HepG2 (cell line): ENCODE measurements around the gene NEGR1. TPM values are rescaled to one million over a fixed set of nuclear protein-coding genes. Genes with fewer than 3 reads are reported as not detected.

Experiments used
- ATAC-seq: fragments of 200-7000 bp; cut with Tn5 transposase; 3 replicates; pipeline ENCODE4 v1.9.1; 2020; ENCODE audit warnings: mild to moderate bottlenecking, moderate library complexity
- BruUV-seq: library from RNA; stranded (reverse); fragments of 400-500 nt; replicated peaks from 2 replicates; lab custom pipeline; 2021; lab: Mats Ljungman, UMichigan
- CTCF ChIA-PET: fragments of 300-600 bp; formaldehyde crosslinking; extraction: SDS; loops from one replicate; lab custom pipeline; 2021; ENCODE audit warnings: low total read pairs, inconsistent platforms, low intra/inter-chr PET ratio; lab: Yijun Ruan, JAX
- POLR2A ChIA-PET: fragments of 350-600 bp; sonication (Branson Sonifier 250); formaldehyde crosslinking; loops from one replicate; lab custom pipeline; 2020; ENCODE audit warnings: antibody characterized with exemption, inconsistent platforms; lab: Yijun Ruan, JAX
- DNase-seq: peaks from one replicate; pipeline ENCODE4 v3.0.0-alpha.2; 2015; ENCODE audit warnings: low spot score
- FAIRE-seq: peaks from 3 replicates; lab custom pipeline; 2011; peaks lifted over from hg19 to GRCh38; lab: Jason Lieb, UNC
- H2AFZ ChIP-seq: one replicate; pipeline ENCODE4 v1.6.1; 2011; ENCODE audit warnings: low read length, inconsistent platforms
- H3K27ac ChIP-seq: fragments of 300-600 bp; 3 replicates; pipeline ENCODE4 v1.8.0; 2011; ENCODE audit warnings: mixed run types, mild to moderate bottlenecking, mixed read lengths, low read length, inconsistent platforms; ENCODE audit not compliant: insufficient read depth; ENCODE audit errors: extremely low read length
- H3K27me3 ChIP-seq, 2 experiments: fragments of 200-600 bp in 1 of 2; 2 replicates in 1 of 2; 3 replicates in 1 of 2; pipeline versions ENCODE4 v1.6.0 to v1.8.0; 2011; ENCODE audit warnings: low read length in 2 of 2, mild to moderate bottlenecking in 2 of 2, moderate library complexity in 2 of 2, inconsistent platforms in 1 of 2; ENCODE audit not compliant: insufficient read depth in 2 of 2, control insufficient read depth in 1 of 2
- H3K36me3 ChIP-seq, 2 experiments: fragments of 200-600 bp in 1 of 2; replicated peaks in 1 of 2; 2 replicates in 1 of 2; 3 replicates in 1 of 2; pipeline versions ENCODE4 v1.5.1 to v1.8.0; 2011; ENCODE audit warnings: low read length in 2 of 2, inconsistent platforms in 1 of 2; ENCODE audit not compliant: insufficient read depth in 2 of 2, control insufficient read depth in 1 of 2
- H3K4me1 ChIP-seq: 2 replicates; pipeline ENCODE4 v1.5.1; 2012; ENCODE audit warnings: low read length, inconsistent platforms; ENCODE audit not compliant: insufficient read depth
- H3K4me2 ChIP-seq: 2 replicates; pipeline ENCODE4 v1.6.0; 2011; ENCODE audit warnings: low read depth, low read length, inconsistent platforms
- H3K4me3 ChIP-seq, 3 experiments: fragments of 200-600 bp in 1 of 3; sonication (generic), shearing (Covaris generic) in 1 of 3; replicated peaks in 1 of 3; 2 replicates each; pipeline ENCODE4 v1.5.1; 2011 to 2016; ENCODE audit warnings: low read length in 3 of 3, inconsistent platforms in 2 of 3, low read depth in 2 of 3, mild to moderate bottlenecking in 2 of 3, control low read depth in 1 of 3, mixed read lengths in 1 of 3; ENCODE audit not compliant: insufficient read depth in 1 of 3
- H3K79me2 ChIP-seq: one replicate; pipeline ENCODE4 v1.6.1; 2011; ENCODE audit warnings: low read length, inconsistent platforms; ENCODE audit not compliant: insufficient read depth
- H3K9ac ChIP-seq: 2 replicates; pipeline ENCODE4 v1.6.0; 2011; ENCODE audit warnings: mild to moderate bottlenecking, low read depth, low read length, inconsistent platforms; ENCODE audit not compliant: insufficient read depth
- H3K9me3 ChIP-seq: 2 replicates; pipeline ENCODE4 v1.5.1; 2012; ENCODE audit warnings: mild to moderate bottlenecking, low read length
- H4K20me1 ChIP-seq: 2 replicates; pipeline ENCODE4 v1.6.0; 2011; ENCODE audit warnings: inconsistent platforms, mild to moderate bottlenecking, low read length, moderate library complexity; ENCODE audit not compliant: insufficient read depth
- AGO2 ChIP-seq: fragments of 200-400 bp; formaldehyde crosslinking; optimal IDR thresholded peaks from 2 replicates; pipeline ENCODE3; 2017; ENCODE audit warnings: mild to moderate bottlenecking, low read depth, low read length, moderate library complexity
- CAMTA2 ChIP-seq: sonication (generic); formaldehyde crosslinking; IDR thresholded peaks from 2 replicates; pipeline ENCODE4 v1.4.0; 2020; ENCODE audit warnings: mild to moderate bottlenecking, missing genetic modification reagents, borderline replicate concordance
- CCAR2 ChIP-seq: fragments of 200-400 bp; formaldehyde crosslinking; optimal IDR thresholded peaks from 2 replicates; pipeline ENCODE3; 2018; ENCODE audit warnings: low read depth, mild to moderate bottlenecking, low read length, moderate library complexity
- EED ChIP-seq: sonication (generic); formaldehyde crosslinking; IDR thresholded peaks from 2 replicates; pipeline ENCODE4 v1.5.0; 2020; ENCODE audit warnings: mild to moderate bottlenecking, missing genetic modification reagents
- HHEX ChIP-seq: IDR thresholded peaks from 2 replicates; pipeline ENCODE4 v1.6.1; 2016; ENCODE audit warnings: control low read depth
- ONECUT2 ChIP-seq: sonication (generic); formaldehyde crosslinking; IDR thresholded peaks from 2 replicates; pipeline ENCODE4 v1.4.0; 2020; ENCODE audit warnings: missing genetic modification reagents
- PTBP1 ChIP-seq: fragments of 200-400 bp; formaldehyde crosslinking; IDR thresholded peaks from 2 replicates; pipeline ENCODE4 v1.6.1; 2018; ENCODE audit warnings: low read length, low read depth; ENCODE audit not compliant: poor library complexity, severe bottlenecking
- SMC3 ChIP-seq: IDR thresholded peaks from 2 replicates; pipeline ENCODE4 v1.6.1; 2011; ENCODE audit warnings: low read length, improper control_type of control experiment
- ZNF121 ChIP-seq: sonication (generic); formaldehyde crosslinking; IDR thresholded peaks from 2 replicates; pipeline ENCODE4 v1.5.0; 2020; ENCODE audit warnings: mild to moderate bottlenecking, missing genetic modification reagents
- ZNF136 ChIP-seq: sonication (generic); formaldehyde crosslinking; IDR thresholded peaks from 2 replicates; pipeline ENCODE4 v1.8.1; 2022; ENCODE audit warnings: low read depth, mild to moderate bottlenecking, moderate library complexity, missing genetic modification reagents
- ZNF362 ChIP-seq: sonication (generic); formaldehyde crosslinking; IDR thresholded peaks from 2 replicates; pipeline ENCODE4 v1.4.0; 2020; ENCODE audit warnings: missing genetic modification reagents, mild to moderate bottlenecking, borderline replicate concordance
- ZNF710 ChIP-seq: sonication (generic); formaldehyde crosslinking; IDR thresholded peaks from 2 replicates; pipeline ENCODE4 v1.5.0; 2020; ENCODE audit warnings: mild to moderate bottlenecking, missing genetic modification reagents, borderline replicate concordance
- ZNF780A ChIP-seq: sonication (generic); formaldehyde crosslinking; IDR thresholded peaks from 2 replicates; pipeline ENCODE4 v1.8.0; 2022; ENCODE audit warnings: mild to moderate bottlenecking, missing genetic modification reagents, moderate library complexity
- ZNF883 ChIP-seq: sonication (generic); formaldehyde crosslinking; IDR thresholded peaks from 2 replicates; pipeline ENCODE4 v1.5.1; 2020; ENCODE audit warnings: mild to moderate bottlenecking, missing genetic modification reagents; ENCODE audit errors: not compliant biosample characterization
- WGBS: methylation state at CpG from one replicate; pipeline ENCODE4 v1.1.6; 2017; ENCODE audit warnings: low lambda C conversion rate; 5-methylcytosine and 5-hydroxymethylcytosine counted together
- in situ Hi-C: cut with HindIII; loops from 2 replicates; pipeline ENCODE4 v1.10.0; 2017; ENCODE audit warnings: low pct_unique_long_range_greater_than_20kb; ENCODE audit not compliant: extremely low pct_ligation_motif_present
- intact Hi-C: fragments of 100-400 bp; cut with micrococcal nuclease; formaldehyde crosslinking; loops from one replicate; pipeline ENCODE4 v1.10.0; 2022; ENCODE audit not compliant: unreplicated experiment
- polyA plus RNA-seq, 8 experiments: library from polyadenylated mRNA; depleted of rRNA in 3 of 8; stranded (reverse) in 7 of 8; unstranded in 1 of 8; fragments of >200 nt; fragmentation: Illumina TruSeq in 4 of 8; extraction: Trizol in 4 of 8; gene quantifications; 2 replicates each; pipeline versions ENCODE4 v1.2.1 to v1.2.3, GENCODE V29; 2011 to 2016; ENCODE audit warnings: low read depth in 4 of 8, missing spikeins in 1 of 8, mixed read lengths in 1 of 8; ENCODE audit not compliant: insufficient read depth in 1 of 8
- total RNA-seq, 5 experiments: library from RNA; depleted of rRNA; stranded (reverse); fragments of >200 nt; fragmentation: Illumina TruSeq; extraction: Trizol; gene quantifications; 2 replicates each; pipeline ENCODE4 v1.2.3, GENCODE V29; 2016; ENCODE audit warnings: low read depth in 1 of 5

NEGR1 gene
- total and polyA plus RNA-seq, 2 of the 13 experiments (the other 11 are each of a cell fraction or from before 2014, with no cell fraction given): not detected

GRCh38 chr1:72063364-72064044 is 218.8 kb downstream of the NEGR1 start:
- H3K4me3 ChIP-seq: no peak overlapping the region
- H2AFZ ChIP-seq: no peak overlapping the region
- no peaks in the 10 kb centered on the region for H3K79me2 ChIP-seq
- FAIRE-seq (no peak), DNase-seq (no peak), ATAC-seq (no peak)
- H3K36me3 ChIP-seq: no peaks in the 10 kb centered on the region
- intact Hi-C loops (no loop called here), in situ Hi-C loops (no loop called here)
- BruUV-seq: no TSS peak
- TF ChIP-seq ZNF710: no peak
- TF ChIP-seq ZNF362: no peak
- no peak for TF ChIP-seq HHEX (CRISPR knock-in tag)
- no peak for TF ChIP-seq AGO2
- no peak for TF ChIP-seq ZNF121
- no peak for TF ChIP-seq ZNF136 (CRISPR knock-in tag)
- TF ChIP-seq ZNF780A (CRISPR knock-in tag): no peak
- no peak for TF ChIP-seq CCAR2
- no peak for TF ChIP-seq ONECUT2
- TF ChIP-seq SMC3: no peak
- TF ChIP-seq ZNF883 (CRISPR knock-in tag): no peak
- TF ChIP-seq PTBP1: no peak
- no peak for TF ChIP-seq CAMTA2
- TF ChIP-seq EED (CRISPR knock-in tag): no peak
- no peak overlapping the region for H3K4me2 ChIP-seq
- H4K20me1 ChIP-seq: no peaks in the 10 kb centered on the region
- no peaks in the 10 kb centered on the region for H3K4me1 ChIP-seq
- no peak overlapping the region for H3K27ac ChIP-seq
- H3K27me3 ChIP-seq: no peaks in the 10 kb centered on the region
- no peak overlapping the region for H3K9ac ChIP-seq
- 22% methylated on average over 7 of the region's 7 CpGs for WGBS
- no peaks in the 10 kb centered on the region for H3K9me3 ChIP-seq
- POLR2A ChIA-PET: no interaction called here
- CTCF ChIA-PET: no interaction called here
